AG04450 (cell line): ENCODE results near the gene RAB8B. TPM values are rescaled to one million over a fixed set of nuclear protein-coding genes. Genes with fewer than 3 reads are reported as not detected.

ENCODE experiments used
- CTCF ChIA-PET: fragments of 300-600, 350-600 bp; formaldehyde crosslinking; extraction: SDS; loops from one replicate; lab custom pipeline; 2022; ENCODE audit warnings: antibody characterized with exemption, inconsistent platforms; lab: Charles Lee
- POLR2A ChIA-PET: fragments of 350-600 bp; formaldehyde crosslinking; extraction: SDS; loops from one replicate; lab custom pipeline; 2021; ENCODE audit warnings: antibody characterized with exemption, inconsistent platforms; lab: Yijun Ruan, JAX
- DNase-seq: peaks from one replicate; pipeline ENCODE4 v3.0.0-alpha.2; 2011; ENCODE audit warnings: low read depth, low spot score
- H3K27ac ChIP-seq: one replicate; pipeline ENCODE4 v1.5.1; 2012; ENCODE audit warnings: low read depth, low read length, control low read depth
- H3K27me3 ChIP-seq: one replicate; pipeline ENCODE4 v1.6.0; 2012; ENCODE audit warnings: low read length; ENCODE audit not compliant: control insufficient read depth, insufficient read depth
- H3K4me3 ChIP-seq: 2 replicates; pipeline ENCODE4 v1.5.1; 2011; ENCODE audit warnings: mild to moderate bottlenecking, low read depth, low read length, control low read depth
- H3K9me3 ChIP-seq: 2 replicates; pipeline ENCODE4 v1.5.1; 2012; ENCODE audit warnings: low read length; ENCODE audit not compliant: control insufficient read depth, insufficient read depth
- CTCF ChIP-seq: IDR thresholded peaks from 2 replicates; pipeline ENCODE4 v1.5.1; 2011; ENCODE audit warnings: low read depth, low read length, control low read depth, inconsistent platforms
- polyA plus RNA-seq: library from polyadenylated mRNA; depleted of rRNA; stranded (reverse); fragments of >200 nt; gene quantifications from 2 replicates; pipeline ENCODE4 v1.2.3, GENCODE V29; 2011

RAB8B gene
- polyA plus RNA-seq, 1 experiment, result 82.4 TPM

GRCh38 chr15:63283126-63283525 lies 93.7 kb downstream of the RAB8B start:
- TF ChIP-seq CTCF, result no peak
- DNase-seq, result no peak
- POLR2A ChIA-PET, result no interaction called here
- Histone ChIP-seq H3K9me3 (no peaks in the 10 kb centered on the region), H3K4me3 (no peak overlapping the region), H3K27ac (no peak overlapping the region), H3K27me3 (no peaks in the 10 kb centered on the region)
- CTCF ChIA-PET, result interaction anchor here (1.2 kb wide), 1 partner anchor 189 kb away, joined by 3 read pairs; no protein-coding TSS in a partner anchor

GRCh38 chr15:63284335-63284734 lies 94.9 kb downstream of the RAB8B start:
- no peaks in the 10 kb centered on the region for H3K9me3 ChIP-seq
- H3K27ac ChIP-seq, result no peak overlapping the region
- CTCF ChIA-PET, result interaction anchor here (1.6 kb wide), 1 partner anchor 237 kb away, joined by 3 read pairs; no protein-coding TSS in a partner anchor
- TF ChIP-seq CTCF, result no peak
- POLR2A ChIA-PET, result no interaction called here
- H3K27me3 ChIP-seq, result no peaks in the 10 kb centered on the region
- no peak overlapping the region for H3K4me3 ChIP-seq
- DNase-seq, result no peak

GRCh38 chr15:63287109-63287508 lies 97.7 kb downstream of the RAB8B start:
- Histone ChIP-seq H3K4me3 (no peak overlapping the region), H3K27ac (no peak overlapping the region), H3K27me3 (no peaks in the 10 kb centered on the region), H3K9me3 (no peaks in the 10 kb centered on the region)
- no peak for TF ChIP-seq CTCF
- ChIA-PET CTCF (interaction anchor here (1.1 to 2.4 kb wide), 3 partner anchors 93 to 117 kb away, joined by 4 to 55 read pairs (median 20); no protein-coding TSS in a partner anchor), POLR2A (no interaction called here)
- no peak for DNase-seq

- ChIA-PET POLR2A (no interaction called here), CTCF (interaction anchor here (0.7 to 2.4 kb wide), 11 partner anchors 9 to 321 kb away, joined by 3 to 55 read pairs (median 5); no protein-coding TSS in a partner anchor)
- TF ChIP-seq CTCF, result no peak
- Histone ChIP-seq H3K27ac (no peak overlapping the region), H3K4me3 (no peak overlapping the region), H3K9me3 (no peaks in the 10 kb centered on the region), H3K27me3 (no peaks in the 10 kb centered on the region)
- DNase-seq, result no peak
Measured at GRCh38 chr15:63288342-63288741, 98.9 kb downstream of the RAB8B start.

GRCh38 chr15:63288778-63289378 lies 99.5 kb downstream of the RAB8B start:
- DNase-seq, result no peak
- Histone ChIP-seq H3K27me3 (no peaks in the 10 kb centered on the region), H3K4me3 (no peak overlapping the region), H3K9me3 (no peaks in the 10 kb centered on the region), H3K27ac (no peak overlapping the region)
- TF ChIP-seq CTCF, result peak; percentile 77
- CTCF ChIA-PET, result interaction anchor here (0.6 to 2.4 kb wide), 20 partner anchors 9 to 321 kb away, joined by 3 to 55 read pairs (median 4); partner anchors contain the start of gene FBXL22
- POLR2A ChIA-PET, result no interaction called here
